ENCODE measurements around the gene TNFRSF19. TPM values are rescaled to one million over a fixed set of nuclear protein-coding genes. Genes with fewer than 3 reads are reported as not detected.

Gene TNFRSF19
- total and polyA plus RNA-seq, 2 donors from 2014 or later, result 10.1 to 14.7 TPM

- Histone ChIP-seq H3K4me1 (ENCODE audit: control insufficient read depth in 2 of 3, insufficient read depth in 2 of 3, low read depth in 1 of 3, low read length in 3 of 3) (peaks cover 9 to 22% (median 21%) of the 10 kb centered on the region in 3 donors), H3K9ac (ENCODE audit: low read length in 3 of 3) (peak overlapping the region in 1 of 3 donors; percentile 41), H3K27ac (ENCODE audit: low read depth in 2 of 2, low read length in 2 of 2) (peak overlapping the region in 1 of 2 donors; percentile 19), H3K4me3 (ENCODE audit: low read length in 3 of 3) (peak overlapping the region in 2 of 3 donors; percentile 53 to 60), H3K27me3 (ENCODE audit: control insufficient read depth, insufficient read depth, low read length) (no peaks in the 10 kb centered on the region), H3K9me3 (ENCODE audit: control insufficient read depth in 2 of 3, insufficient read depth in 1 of 3, low read length in 3 of 3) (no peaks in the 10 kb centered on the region), H3K36me3 (ENCODE audit: control insufficient read depth in 2 of 3, insufficient read depth in 3 of 3, low read length in 3 of 3) (no peaks in the 10 kb centered on the region)
- DNase-seq, result peak in 1 of 5 donors; percentile 71
- intact Hi-C loops (cut with DNase I), result no loop called here
- TF ChIP-seq CTCF (IDR thresholded peaks at IDR 0.05; ENCODE audit: borderline replicate concordance, extremely low read depth, insufficient read depth), result no peak
- no peak for FAIRE-seq
Measured at GRCh38 chr13:23610966-23611491, 40.8 kb downstream of the TNFRSF19 start.

GRCh38 chr13:23612182-23612581 is 42.0 kb downstream of the TNFRSF19 start:
- FAIRE-seq (no peak), DNase-seq (no peak)
- no peak overlapping the region for H3K9ac ChIP-seq (ENCODE audit: low read length in 3 of 3)
- H3K4me1 ChIP-seq (ENCODE audit: control insufficient read depth in 2 of 3, insufficient read depth in 2 of 3, low read depth in 1 of 3, low read length in 3 of 3), result peaks cover 9 to 24% (median 24%) of the 10 kb centered on the region in 3 donors
- intact Hi-C loops (cut with DNase I), result no loop called here
- H3K4me3 ChIP-seq (ENCODE audit: low read length in 3 of 3), result peak overlapping the region in 2 of 3 donors; percentile 40 to 60
- TF ChIP-seq CTCF (IDR thresholded peaks at IDR 0.05; ENCODE audit: borderline replicate concordance, extremely low read depth, insufficient read depth), result no peak
- H3K36me3 ChIP-seq (ENCODE audit: control insufficient read depth in 2 of 3, insufficient read depth in 3 of 3, low read length in 3 of 3), result peaks cover 0 to under 1% (median 0%) of the 10 kb centered on the region in 3 donors
- H3K9me3 ChIP-seq (ENCODE audit: control insufficient read depth in 2 of 3, insufficient read depth in 1 of 3, low read length in 3 of 3), result no peaks in the 10 kb centered on the region
- H3K27ac ChIP-seq (ENCODE audit: low read depth in 2 of 2, low read length in 2 of 2), result no peak overlapping the region
- H3K27me3 ChIP-seq (ENCODE audit: control insufficient read depth, insufficient read depth, low read length), result no peaks in the 10 kb centered on the region

GRCh38 chr13:23612731-23613130 is 42.5 kb downstream of the TNFRSF19 start:
- DNase-seq (no peak), FAIRE-seq (peak; percentile 39)
- peak overlapping the region in 1 of 3 donors; percentile 43 for H3K4me3 ChIP-seq (ENCODE audit: low read length in 3 of 3)
- no peak for TF ChIP-seq CTCF (IDR thresholded peaks at IDR 0.05; ENCODE audit: borderline replicate concordance, extremely low read depth, insufficient read depth)
- no peak overlapping the region for H3K27ac ChIP-seq (ENCODE audit: low read depth in 2 of 2, low read length in 2 of 2)
- H3K27me3 ChIP-seq (ENCODE audit: control insufficient read depth, insufficient read depth, low read length), result no peaks in the 10 kb centered on the region
- peaks cover 9 to 25% (median 24%) of the 10 kb centered on the region in 3 donors for H3K4me1 ChIP-seq (ENCODE audit: control insufficient read depth in 2 of 3, insufficient read depth in 2 of 3, low read depth in 1 of 3, low read length in 3 of 3)
- no peaks in the 10 kb centered on the region for H3K9me3 ChIP-seq (ENCODE audit: control insufficient read depth in 2 of 3, insufficient read depth in 1 of 3, low read length in 3 of 3)
- intact Hi-C loops (cut with DNase I), result no loop called here
- H3K36me3 ChIP-seq (ENCODE audit: control insufficient read depth in 2 of 3, insufficient read depth in 3 of 3, low read length in 3 of 3), result peaks cover 0 to 2% (median 0%) of the 10 kb centered on the region in 3 donors
- H3K9ac ChIP-seq (ENCODE audit: low read length in 3 of 3), result no peak overlapping the region

Data from kidney (tissue), 14 donors.